ENCODE data around the gene SLC25A29. TPM values are rescaled to one million over a fixed set of nuclear protein-coding genes. Genes with fewer than 3 reads are reported as not detected.

SLC25A29 gene
- total and polyA plus RNA-seq, 2 of the 8 experiments (the other 6 are each of a cell fraction or from before 2014, with no cell fraction given) = 135 to 177 TPM

- TF ChIP-seq TAF1 (IDR thresholded peaks at IDR 0.05; ENCODE audit: low read depth, low read length) = peak; percentile 40; the same call in 1 of the 2 replicates
Measured at GRCh38 chr14:100285021-100285912, 21.0 kb downstream of the SLC25A29 start (continued).

Data from H1 (cell line).